ENCODE results near the gene CCL28. TPM values are rescaled to one million over a fixed set of nuclear protein-coding genes. Genes with fewer than 3 reads are reported as not detected.
"Not testable (repeated sequence)": the region's sequence is repeated elsewhere in the genome, so short reads cannot be mapped to it uniquely, and the experiment has no call there.

The CCL28 gene
- total RNA-seq, 1 donor from 2014 or later = 0.81 TPM

DNA sequence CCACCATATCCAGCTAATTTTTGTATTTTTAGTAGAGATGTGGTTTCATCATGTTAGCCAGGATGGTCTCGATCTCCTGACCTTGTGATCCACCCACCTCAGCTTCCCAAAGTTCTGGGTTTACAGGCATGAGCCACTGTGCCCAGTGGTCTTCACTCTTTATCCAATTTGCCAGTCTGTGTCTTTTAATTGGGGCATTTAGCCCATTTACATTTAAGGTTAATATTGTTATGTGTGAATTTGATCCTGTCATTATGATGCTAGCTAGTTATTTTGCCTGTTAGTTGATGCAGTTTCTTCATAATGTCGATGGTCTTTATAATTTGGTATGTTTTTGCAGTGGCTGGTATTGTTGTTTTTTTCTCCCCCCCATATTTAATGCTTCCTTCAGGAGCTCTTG is 47.0 kb downstream of the CCL28 start:
- ATAC-seq (ENCODE audit: poor library complexity); DNase-seq; intact Hi-C loops (cut with DNase I): not testable (repeated sequence)

DNA sequence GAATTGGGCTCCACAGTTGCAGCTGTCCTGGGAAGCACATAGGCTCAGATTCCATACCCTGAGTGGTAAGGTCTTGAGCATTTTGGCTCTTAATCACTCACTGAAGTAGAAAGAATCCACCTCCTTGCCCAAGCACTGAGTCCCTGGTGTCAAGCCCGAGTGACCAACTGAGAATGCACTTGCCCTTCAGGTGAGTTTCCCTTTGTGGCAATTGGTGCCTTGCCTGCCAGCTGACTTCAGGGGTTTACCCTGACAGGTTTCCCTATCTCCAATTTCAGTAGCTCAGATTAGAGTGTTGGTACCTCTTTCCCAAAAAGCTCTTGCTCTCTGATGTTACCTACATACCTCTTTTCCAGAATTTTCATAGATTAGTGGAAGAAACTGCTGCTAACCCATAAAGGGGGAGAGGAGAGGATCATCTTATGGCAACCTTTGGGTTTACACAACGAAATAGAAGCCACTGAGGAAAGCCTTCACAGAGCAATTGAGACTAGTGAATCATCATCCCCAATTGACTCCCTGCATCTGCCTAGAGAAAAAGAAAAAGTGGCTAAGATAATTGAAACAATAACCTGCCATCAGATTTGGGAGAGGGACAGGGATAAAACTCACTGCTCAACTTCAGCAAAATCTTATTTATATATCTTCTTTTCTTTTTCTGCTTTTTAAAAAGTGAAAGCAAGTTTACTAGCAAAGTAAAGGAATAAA is 48.6 kb downstream of the CCL28 start:
- DNase-seq (no peak), ATAC-seq (ENCODE audit: poor library complexity) (no peak)
- intact Hi-C loops (cut with DNase I) = no loop called here

DNA sequence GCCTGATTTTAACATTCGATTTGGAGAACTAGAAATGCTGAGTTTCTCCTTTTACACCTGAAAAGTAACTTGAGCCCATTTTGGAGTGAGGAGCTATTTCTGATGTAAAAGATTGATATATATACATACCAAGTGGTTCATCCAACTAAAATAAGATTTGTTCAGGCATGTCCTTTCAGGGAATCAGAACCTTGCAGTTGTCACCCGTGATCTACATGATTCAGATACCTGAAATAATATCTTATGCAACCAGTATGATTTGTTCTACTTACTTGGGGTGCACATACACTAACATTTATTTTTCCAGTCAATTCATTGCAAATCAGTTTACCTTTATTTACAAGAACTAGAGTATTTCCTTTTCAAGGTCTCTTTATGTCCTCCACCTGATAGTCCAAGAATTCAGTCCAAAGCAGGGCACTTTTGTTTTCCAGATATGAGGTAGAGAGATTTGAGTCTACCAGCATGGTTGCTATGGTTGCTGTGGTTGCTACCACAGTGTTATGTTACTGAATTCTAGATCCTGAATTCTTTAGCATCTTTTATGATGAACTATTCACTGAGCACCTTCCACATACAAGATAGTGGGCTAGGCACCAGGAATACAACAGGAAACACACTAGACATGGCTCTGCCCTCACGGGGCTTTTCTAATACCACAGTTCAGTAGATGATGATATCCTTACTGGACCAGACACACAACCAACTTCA is 49.3 kb downstream of the CCL28 start:
- intact Hi-C loops (cut with DNase I) = no loop called here
- no peak for ATAC-seq (ENCODE audit: poor library complexity)

DNA sequence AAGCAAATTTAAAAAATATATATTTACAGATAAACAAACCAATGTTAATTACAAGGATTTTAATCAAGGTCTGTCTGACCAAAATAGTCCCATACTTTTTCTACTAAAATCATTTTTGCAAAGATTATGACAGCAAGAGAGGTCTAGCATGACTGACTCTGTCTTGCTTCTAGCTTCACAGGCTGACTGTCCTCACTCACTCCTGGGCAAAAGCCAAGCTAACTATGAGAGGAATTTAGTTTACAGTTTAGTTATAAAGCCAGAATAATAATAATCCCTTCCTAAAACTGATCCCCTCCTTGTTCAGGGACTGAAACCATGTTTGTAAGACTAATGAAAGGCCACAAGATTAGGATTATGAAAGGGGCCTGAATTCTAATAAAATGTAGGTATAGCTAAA is 53.5 kb downstream of the CCL28 start:
- intact Hi-C loops (cut with DNase I) = no loop called here
- DNase-seq (no peak), ATAC-seq (ENCODE audit: poor library complexity) (no peak)

More for the DNA sequence above, 49.3 kb downstream of the CCL28 start:
- DNase-seq = no peak

DNA sequence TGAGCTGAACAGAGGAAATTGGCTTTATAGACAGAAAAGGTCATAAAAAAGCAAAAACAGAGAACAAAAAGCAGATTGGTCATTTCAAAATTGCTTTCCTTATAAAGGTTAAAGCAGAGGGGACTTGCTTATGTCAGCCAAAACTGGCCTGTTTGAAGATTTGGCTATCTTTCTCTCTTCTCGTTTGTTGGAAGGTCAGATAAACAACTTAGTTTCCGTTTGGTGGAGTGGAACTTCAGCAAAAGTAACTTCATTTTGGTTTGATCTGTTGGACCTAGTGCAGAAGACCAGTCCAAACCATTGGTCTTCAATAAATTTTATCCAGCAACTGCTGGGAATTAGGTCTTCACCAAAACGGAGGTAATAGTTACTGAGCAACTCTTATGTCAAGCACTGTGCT is 53.9 kb downstream of the CCL28 start:
- ATAC-seq (ENCODE audit: poor library complexity) = no peak
- no peak for DNase-seq
- intact Hi-C loops (cut with DNase I) = no loop called here

DNA sequence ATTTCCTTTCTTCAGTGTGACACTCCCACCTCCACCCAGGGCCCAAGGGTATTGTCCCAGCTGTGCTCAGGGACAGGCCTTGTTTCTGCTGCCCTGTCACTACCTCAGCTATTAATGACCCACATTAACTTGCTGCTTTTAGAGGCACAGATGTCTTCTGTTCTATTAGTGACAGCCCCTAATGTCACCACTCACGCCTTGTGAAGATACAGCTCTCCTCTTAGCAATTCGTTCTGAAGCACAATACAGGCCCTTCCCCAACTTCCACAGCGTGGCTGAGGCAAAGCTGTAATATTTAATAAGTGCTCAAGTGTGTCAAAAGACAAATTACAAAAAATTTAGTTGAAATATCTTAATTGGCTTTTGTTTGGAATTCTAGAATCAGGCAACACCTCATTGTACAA is 54.3 kb downstream of the CCL28 start:
- ATAC-seq (ENCODE audit: poor library complexity) (peak; percentile 20), DNase-seq (no peak)
- intact Hi-C loops (cut with DNase I) = no loop called here

DNA sequence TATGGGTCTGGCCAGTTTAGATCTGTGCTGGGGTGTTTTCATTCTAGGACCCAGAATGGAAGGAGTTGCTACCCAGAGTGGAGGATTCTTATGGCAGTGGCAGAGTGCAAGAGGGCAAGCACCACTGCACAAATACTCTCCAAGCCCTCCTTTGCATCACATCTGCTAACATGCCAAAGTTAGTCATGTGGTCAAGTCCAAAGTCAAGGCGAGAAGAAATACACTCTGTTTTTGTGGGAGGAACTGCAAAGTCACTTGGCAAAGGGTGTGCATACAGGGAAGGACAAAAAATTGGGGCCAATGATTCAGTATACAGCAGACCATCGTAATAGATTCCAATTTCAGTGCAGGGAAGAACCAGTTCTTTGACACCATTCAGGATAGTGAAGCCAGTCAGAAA is 55.1 kb downstream of the CCL28 start:
- DNase-seq (no peak), ATAC-seq (ENCODE audit: poor library complexity) (peak; percentile 43)
- intact Hi-C loops (cut with DNase I) = no loop called here

DNA sequence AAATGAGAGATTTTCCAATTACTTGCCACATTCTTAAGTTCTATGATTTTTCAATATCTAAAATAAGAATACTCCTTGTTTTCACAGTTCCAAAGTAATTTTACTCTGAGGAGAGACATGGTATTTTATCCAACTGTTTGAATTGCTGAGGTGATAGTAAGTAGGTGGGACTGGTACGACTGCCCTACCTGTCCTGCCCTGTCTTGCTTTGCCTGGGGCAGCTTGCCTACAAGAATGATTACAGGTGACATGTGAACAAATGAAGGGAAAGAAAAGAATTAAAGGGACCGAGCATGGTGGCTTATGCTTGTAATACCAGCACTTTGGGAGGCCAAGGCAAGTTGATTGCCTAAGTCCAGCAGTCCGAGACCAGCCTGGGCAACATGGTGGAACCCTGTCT is 57.4 kb downstream of the CCL28 start:
- ATAC-seq (ENCODE audit: poor library complexity) = no peak
- intact Hi-C loops (cut with DNase I) = no loop called here
- DNase-seq = no peak

DNA sequence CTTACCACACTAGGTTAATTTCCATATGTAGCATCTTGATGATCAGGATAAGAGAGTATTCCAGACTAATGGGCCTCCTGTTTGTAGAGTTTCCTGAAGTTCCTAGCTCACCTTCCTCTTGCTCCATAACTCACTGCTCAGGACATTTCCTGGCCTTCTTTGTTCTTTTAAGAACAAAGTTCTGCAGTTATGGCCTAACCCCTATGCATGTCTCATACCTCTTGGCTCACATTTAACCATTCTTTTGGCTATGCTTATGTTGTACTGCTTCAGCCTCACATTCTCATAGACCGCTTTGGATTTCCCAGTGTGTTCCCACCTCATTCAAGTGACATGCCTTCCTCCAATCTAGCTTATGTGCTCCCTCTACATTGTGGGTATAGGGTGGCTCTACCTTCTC is 58.5 kb downstream of the CCL28 start:
- intact Hi-C loops (cut with DNase I) = no loop called here
- no peak for DNase-seq
- no peak for ATAC-seq (ENCODE audit: poor library complexity)

DNA sequence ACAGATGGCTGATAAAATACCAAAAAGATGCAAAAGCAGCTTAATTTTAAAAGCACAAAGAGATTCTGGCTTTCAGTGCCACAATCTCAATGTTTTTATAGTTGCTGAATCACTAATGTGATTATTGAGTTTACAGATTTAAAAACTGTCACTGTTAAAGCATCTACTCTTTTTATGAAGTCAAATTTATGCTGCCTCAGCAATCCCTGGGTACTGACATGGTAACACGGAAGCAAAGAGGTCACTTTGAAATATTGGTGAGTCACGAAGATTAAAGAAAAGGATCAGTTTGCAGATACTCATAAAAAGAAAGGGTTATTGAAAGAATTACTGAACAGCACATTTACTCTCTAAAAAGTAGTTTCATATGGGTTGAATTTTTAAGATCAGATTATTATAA is 59.3 kb downstream of the CCL28 start:
- DNase-seq (no peak), ATAC-seq (ENCODE audit: poor library complexity) (no peak)
- intact Hi-C loops (cut with DNase I) = no loop called here

DNA sequence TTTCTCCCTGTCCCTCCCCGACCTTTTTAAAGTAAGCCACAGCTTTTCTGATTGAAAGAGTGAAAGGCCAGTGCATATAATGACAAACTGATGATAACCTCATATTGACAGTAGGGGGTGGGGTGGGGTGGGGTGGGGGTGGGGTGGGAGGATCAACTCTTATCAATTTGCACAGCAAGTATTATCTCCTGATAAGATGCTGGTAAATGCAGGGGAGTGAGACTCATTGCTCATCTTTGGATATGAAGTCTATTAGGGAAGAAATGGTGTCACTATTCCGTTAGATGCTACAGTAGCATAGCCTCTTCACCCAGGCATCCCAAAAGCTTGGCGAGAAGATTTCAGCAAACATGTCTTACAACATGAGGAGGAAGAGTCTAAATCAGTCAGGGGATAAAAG is 60.1 kb downstream of the CCL28 start:
- no peak for ATAC-seq (ENCODE audit: poor library complexity)
- intact Hi-C loops (cut with DNase I) = no loop called here
- DNase-seq = no peak

DNA sequence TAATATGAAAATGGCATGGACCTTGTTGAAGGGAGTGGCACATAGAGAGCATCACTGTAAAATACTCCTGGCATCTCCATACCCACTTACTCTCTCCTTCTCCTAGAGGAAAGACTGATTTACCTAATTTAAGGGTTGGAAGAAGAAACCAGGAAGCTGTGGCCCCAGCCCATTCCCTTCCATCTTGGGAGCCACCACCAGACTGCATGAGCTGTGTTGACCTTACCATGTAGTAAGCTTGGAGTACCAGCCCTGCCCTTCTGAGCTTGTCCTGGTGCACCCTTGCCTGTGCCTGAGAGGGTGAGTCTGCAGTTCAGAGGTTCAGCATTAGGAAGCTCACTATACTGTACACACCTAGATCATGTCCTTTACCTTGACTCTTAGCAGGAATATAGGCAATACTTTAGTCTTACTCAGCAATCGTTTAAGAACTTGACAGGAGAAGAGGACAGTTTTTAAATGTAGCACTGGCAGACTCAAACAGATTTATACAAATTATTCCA is 63.3 kb downstream of the CCL28 start:
- no peak for DNase-seq
- intact Hi-C loops (cut with DNase I) = no loop called here

DNA sequence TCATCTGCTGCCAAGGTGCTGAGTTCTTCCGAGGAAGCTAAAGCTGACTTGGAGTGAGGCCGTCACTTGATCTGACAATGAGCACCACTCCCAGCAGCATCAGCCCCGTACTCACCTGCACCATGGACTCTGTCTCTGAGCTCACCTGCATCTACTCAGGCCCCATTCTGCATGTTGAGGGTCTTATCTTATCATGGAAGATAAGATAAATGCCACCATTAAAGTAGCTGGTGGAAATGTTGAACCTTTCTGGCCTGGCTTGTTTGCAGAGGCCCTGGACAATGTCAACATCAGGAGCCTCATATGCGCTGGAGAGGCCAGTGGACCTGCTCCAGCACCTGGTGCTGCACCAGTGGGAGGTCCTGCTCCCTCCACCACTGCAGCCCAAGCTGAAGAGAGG is 64.0 kb downstream of the CCL28 start:
- ATAC-seq (ENCODE audit: poor library complexity) = no peak
- intact Hi-C loops (cut with DNase I) = no loop called here
- DNase-seq = no peak

More for the DNA sequence above, 63.3 kb downstream of the CCL28 start:
- ATAC-seq (ENCODE audit: poor library complexity) = no peak

DNA sequence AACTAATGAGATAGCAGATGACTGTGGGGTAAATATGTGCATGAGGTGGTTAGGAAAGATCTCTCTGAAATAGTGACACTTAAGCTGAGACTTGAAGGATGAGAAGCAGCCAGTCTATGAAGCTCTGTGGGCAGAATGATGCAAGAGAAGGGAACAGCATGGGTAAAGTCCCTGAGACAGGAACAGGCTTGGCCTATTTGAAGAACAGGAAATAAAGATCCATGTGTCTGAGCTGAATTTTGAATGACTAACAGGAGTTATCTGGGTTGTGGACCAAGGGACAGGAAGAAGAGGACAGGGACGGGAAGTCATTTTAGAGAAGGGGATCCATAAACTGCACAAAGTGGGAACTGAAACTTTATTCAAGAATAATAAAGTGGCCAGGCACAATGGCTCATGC is 73.3 kb downstream of the CCL28 start:
- intact Hi-C loops (cut with DNase I) = no loop called here
- DNase-seq (no peak), ATAC-seq (ENCODE audit: poor library complexity) (no peak)

DNA sequence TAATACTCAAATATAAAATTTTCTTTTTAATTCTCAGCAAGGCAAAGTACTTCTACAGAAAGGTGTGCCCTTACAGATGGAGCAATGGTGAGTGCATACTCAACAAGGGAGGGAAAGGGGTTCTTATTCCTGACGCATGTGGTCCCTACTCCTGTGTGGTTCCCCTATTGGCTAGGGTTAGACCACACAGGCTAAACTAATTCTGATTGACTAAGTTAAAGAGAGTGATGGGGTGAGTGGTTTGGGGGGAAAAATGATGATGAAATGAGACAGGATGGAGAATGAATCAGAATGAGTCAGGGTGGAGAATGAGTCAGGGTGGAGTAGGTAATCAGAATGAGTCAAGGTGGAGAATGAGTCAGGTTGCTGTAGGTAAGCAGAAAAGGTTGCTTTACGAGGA is 76.0 kb downstream of the CCL28 start:
- intact Hi-C loops (cut with DNase I) = no loop called here

DNA sequence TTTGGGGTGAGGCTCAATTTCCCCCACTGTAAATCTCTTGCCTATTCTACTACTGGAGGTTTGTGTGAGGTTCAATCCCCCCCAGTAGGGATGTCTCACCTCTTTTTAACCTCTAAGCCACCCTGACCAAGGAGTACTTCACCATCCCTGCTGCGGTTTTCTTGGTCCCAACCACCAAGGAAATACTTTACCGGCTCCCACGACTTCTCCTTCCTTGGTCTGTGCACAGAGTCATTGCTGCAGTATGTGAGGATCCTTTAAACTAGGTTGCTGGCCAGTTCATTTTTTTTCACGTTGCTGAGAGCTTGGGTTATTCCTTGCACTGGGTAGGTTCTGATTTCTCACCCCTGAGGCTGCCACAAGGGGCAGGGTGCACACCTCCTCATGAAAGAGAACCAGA is 76.5 kb downstream of the CCL28 start:
- DNase-seq = no peak
- intact Hi-C loops (cut with DNase I) = no loop called here
- no peak for ATAC-seq (ENCODE audit: poor library complexity)

More for the DNA sequence above, 76.0 kb downstream of the CCL28 start:
- ATAC-seq (ENCODE audit: poor library complexity) = no peak
- DNase-seq = no peak

DNA sequence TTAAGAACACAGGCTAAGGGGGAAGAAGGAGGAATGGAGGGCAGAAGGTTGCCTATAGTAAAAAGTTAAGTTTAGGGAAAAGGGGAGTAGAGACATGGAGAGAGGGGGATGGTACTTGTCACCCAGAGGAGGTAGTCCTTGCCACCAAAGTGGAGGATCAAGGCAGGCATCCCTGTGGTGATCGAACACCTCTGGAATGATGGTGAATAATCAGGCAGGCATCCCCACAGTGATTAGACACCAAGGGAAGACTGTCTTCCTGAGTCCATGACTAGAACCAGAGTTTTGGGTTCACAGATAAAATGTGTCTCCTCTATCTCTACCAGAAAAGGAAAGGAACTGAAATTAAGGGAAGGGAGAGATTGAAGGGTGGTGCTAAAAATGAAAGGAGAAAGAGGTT is 79.8 kb downstream of the CCL28 start:
- ATAC-seq (ENCODE audit: poor library complexity) (no peak), DNase-seq (no peak)
- intact Hi-C loops (cut with DNase I) = no loop called here

All from Right ventricle myocardium superior (tissue), 1 donor.